HG02623 (cell line): ENCODE measurements around the gene MAVS.

Experiments used
- ATAC-seq: cut with Tn5 transposase; IDR thresholded peaks from one replicate; pipeline ENCODE4 v1.9.1; 2021; ENCODE audit warnings: moderate library complexity; ENCODE audit not compliant: unreplicated experiment

The MAVS gene

DNA sequence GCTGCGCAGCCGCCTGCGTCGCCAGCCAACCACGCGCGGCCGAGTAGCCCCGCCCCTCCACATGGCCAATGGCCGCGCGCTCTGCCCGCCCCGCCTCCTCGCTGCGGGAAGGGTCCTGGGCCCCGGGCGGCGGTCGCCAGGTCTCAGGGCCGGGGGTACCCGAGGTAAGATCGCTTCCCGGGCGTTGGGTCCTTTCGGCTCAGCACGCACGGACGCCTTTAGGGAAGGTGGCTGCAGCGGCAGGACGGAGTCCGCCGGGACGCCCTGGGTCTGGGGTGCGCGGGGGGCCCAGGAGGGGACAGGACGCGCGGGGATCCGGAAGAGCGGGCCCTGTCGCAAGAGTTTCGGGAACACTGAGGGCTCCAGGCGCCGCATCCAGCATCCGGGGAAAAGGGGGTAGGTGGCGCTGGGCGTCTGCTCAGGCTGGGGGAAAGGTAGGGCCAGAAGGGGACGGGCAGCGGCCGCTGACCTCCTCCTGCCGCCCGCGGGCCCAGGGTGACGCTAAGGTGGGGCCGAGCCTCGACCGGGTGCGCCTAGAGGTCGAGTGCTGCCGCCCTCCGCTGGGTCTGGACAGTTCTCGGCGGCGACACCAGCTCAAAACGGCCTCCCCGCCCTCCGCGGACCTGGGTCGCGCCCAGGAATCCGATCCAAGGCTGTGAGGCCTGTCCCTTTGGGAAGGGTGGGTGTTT is at the start of gene MAVS:
MAVS (plus strand) TSS at position 95 of the 689 bp plus-strand sequence. CDS start 7,791 bp downstream, outside the sequence.
- ATAC-seq, result peak; percentile 91

DNA sequence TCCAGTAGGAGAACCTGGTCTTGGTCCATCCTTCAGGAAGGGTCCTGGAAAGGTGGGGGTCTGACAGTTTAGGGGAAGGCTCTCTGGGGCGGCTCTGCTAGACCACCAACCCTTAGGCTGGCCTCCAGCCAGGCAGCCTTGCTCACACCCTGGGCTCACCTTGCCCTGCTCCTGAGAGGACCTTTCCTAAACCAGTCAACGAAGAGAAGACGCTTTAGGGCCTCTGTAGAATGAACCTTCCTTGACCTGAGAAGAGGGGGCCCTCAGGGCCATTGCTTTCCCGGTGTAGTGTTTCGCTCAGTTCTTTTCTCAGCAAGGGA is 49.4 kb upstream of the MAVS start:
- no peak for ATAC-seq

DNA sequence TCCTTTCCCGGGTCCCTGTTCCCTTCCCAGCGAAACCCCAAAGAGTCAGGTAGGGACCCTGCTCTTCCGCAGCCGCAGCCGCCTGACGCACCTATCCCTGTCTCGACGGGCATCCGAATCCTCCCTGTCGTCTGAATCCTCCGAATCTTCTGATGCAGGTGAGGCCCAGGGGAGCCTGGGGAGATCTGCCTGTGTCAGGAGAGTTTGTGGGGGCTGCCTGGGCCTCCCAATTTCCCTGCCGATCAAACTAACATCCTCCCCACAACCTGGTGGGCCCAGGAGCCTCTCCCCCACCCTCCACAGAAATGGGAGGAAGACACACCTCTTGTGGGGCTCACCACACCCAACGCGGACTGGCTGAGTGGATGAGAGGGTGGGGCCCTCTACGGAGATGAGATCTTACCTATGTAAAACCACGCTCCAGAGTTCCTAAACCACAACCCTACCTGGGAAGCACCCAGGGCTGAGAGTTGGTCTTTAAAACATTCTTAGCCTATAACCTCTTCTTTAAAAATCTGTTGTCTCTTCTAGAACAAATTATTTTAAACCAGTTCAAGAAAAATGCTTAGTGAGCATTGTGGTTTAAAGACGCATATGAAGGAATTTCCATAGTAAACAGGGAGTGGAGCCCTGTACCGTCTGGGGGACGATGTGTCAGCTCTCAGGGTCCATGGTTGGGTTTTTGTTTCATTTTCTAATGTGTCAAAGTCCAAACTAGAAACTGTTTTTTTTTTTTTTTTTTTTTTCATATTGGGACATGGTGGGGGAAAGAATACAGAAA is 48.9 kb upstream of the MAVS start:
- no peak for ATAC-seq

DNA sequence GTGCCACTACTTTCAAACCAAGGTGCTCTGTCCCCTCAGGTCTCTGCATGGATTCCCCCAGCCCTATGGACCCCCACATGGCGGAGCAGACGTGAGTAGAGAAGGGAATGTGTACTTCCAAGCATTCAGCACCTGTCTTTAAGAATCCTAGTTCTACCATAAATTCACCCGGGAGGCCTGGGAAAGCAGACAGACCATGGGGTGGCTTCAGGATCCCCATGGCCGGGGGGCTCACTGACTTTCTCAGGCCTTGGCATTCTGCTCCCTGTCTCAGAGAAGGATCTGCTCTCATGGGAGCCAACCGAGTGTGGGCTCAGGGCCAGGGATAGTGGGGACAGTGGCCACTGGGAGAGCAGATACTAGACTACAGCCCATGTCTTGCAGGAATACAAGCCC is 48.3 kb upstream of the MAVS start:
- ATAC-seq, result no peak

DNA sequence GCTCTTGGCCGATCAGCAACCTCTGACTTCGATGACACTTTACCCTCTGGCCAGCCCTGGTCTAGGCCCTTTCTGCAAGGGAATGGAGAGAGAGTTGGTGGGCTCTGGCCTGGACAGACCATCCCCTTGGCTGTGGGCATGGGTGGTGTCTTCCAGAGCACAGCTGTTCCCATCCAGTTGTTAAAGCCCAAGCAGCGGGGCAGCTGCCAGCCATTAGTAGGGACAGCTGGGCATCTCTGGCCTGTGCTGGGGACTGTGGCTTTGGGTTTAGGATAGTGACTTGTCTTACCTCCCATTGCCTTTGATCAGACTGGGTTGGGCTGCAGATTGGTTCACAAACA is 47.8 kb upstream of the MAVS start:
- ATAC-seq, result no peak

DNA sequence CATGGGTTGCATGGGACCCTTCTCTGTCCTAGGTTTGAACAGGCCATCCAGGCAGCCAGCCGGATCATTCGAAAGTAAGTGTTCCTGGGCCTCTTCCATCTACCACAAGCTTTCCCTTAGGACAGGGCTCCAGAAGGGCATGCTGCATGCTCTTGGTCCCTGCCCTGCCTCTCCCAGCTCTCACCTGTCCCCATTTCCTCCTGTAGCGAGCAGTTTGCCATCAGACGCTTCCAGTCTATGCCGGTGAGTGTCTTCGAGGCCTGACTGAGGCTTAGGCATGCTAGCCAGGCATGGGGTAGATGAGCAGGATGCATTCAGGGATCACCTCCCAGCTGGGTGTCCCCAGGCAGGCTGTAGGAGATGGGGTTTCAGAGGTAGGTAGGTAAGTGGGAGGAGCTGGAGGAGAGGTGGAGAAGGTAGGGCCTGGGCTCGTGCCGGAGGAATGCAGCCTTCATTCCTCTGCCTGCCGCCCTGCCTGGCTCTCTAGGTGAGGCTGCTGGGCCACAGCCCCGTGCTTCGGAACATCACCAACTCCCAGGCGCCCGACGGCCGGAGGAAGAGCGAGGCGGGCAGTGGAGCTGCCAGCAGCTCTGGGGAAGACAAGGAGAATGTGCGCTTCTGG is 46.3 kb upstream of the MAVS start:
- no peak for ATAC-seq

DNA sequence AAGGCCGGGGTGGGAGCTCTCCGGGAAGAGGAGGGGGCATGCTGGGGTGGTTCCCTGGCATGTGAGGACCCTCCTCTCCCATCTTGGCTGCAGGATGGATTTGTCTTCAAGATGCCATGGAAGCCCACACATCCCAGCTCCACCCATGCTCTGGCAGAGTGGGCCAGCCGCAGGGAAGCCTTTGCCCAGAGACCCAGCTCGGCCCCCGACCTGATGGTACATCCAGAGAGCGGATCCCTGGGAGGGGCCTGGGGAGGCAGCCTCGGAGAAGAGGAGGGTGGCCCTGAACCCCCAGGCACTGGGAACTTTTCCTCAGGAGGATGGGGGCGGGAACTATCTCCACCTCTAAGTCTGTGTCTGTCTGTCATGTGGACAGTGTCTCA is 45.8 kb upstream of the MAVS start:
- no peak for ATAC-seq

DNA sequence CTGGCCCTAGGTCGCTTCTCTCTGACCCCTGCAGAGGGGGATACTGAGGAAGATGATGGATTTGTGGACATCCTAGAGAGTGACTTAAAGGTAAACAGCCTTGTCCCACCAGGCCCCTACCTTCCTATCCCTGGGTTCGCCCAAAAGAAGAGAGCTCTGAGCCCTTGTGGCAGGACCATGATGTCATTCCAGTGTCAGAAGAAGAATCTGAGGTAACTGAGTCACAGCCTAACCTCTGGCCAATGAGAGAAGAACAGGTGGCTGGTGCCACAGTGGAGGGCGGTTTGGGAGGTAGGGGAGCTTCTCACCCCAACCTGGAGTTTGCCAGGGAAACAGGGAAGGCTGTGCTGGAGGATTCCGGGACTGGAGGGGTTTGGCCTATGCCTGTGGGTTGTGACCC is 45.3 kb upstream of the MAVS start:
- no peak for ATAC-seq

DNA sequence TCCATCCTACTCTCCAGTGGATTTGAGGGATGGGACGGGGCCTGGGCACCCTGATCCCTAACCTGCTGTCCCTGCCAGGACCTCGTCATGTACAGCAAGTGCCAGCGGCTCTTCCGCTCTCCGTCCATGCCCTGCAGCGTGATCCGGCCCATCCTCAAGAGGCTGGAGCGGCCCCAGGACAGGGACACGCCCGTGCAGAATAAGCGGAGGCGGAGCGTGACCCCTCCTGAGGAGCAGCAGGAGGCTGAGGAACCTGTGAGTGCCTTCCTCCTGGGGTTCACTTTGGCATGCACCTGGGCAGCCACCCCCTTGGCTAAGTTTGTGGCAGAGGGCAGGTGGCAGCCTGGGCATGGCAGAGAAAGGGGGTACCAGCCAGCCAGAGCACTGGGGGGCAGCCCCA is 44.8 kb upstream of the MAVS start:
- no peak for ATAC-seq

DNA sequence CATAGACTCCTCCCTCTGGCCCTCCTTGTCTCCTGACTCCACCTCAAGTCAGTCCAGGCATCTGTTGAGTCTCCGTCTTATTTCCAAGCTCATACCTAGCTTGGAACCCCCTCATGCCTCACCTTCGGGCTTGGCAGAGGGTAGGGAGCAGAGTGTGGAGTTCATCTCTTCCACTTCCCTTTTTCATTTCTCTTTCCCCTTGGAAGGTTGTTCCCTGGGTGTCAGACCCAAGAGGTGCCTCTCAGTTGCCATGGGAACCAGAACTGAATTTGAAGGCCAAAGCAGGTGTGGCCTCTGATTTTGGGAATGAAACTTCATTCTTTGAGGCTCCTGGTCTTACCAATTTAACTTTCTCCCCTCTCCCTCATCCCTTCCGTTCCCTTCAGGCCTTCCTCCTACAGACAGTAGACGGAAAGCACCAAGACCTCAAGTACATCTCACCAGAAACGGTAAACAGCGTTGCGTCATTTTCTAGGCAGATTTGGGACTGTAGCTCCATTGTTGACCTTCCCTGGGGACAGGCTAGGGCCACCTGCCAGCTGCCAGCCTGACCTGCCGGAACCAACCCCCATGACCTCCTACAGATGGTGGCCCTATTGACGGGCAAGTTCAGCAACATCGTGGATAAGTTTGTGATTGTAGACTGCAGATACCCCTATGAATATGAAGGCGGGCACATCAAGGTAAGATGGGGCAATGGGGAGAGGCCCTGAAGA is 44.0 kb upstream of the MAVS start:
- no peak for ATAC-seq

DNA sequence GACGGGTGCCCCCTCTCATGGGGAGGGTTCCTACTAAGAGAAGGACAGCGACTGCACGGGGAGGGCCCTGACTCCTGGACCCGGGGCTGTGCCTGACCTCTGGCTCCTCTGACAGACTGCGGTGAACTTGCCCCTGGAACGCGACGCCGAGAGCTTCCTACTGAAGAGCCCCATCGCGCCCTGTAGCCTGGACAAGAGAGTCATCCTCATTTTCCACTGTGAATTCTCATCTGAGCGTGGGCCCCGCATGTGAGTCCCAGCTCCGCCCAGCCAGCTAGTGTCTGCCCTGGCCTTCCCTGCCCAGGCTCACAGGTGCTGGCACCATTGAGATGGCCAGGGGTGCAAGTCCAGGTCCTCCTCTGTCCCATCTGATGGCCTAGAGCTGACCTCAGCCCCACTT is 43.3 kb upstream of the MAVS start:
- no peak for ATAC-seq

DNA sequence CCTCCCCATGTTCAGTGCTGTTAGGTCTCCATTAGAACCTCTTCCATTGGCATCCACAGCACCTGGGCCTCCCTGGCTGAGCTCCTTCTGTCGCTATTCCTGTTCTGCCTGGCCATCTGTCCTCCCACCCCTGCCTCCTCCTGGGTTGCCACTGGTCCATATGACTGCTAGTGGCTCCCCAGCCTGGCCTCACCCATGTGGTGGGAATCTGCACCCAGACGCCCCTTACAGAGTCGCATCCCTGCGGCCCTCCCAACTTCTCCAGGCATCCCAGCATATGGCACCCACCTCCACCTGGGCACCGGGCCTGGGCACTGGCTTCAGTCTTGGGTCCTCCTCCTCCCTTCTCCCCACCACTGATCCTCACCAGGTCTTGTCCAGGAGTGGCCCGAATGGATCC is 42.8 kb upstream of the MAVS start:
- ATAC-seq, result no peak

DNA sequence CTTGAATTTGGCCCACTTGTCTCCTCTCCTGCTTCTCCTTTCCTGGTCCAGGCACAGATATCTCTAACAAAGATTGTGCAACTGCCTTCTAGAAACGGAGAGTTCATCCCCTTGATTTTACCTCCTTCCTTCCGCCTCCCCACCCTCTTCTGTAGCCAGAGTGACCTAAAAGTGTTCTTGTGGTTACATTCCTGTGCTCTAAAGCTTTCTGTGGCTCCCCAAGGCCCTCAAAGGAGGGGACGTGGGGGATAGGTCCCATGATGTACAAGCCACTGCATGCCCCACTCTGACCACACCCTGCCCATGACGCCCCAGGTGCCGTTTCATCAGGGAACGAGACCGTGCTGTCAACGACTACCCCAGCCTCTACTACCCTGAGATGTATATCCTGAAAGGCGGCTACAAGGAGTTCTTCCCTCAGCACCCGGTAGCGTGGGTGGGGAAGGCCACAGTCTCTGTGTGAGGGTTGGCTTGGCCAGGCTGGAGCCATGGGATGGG is 42.3 kb upstream of the MAVS start:
- no peak for ATAC-seq

DNA sequence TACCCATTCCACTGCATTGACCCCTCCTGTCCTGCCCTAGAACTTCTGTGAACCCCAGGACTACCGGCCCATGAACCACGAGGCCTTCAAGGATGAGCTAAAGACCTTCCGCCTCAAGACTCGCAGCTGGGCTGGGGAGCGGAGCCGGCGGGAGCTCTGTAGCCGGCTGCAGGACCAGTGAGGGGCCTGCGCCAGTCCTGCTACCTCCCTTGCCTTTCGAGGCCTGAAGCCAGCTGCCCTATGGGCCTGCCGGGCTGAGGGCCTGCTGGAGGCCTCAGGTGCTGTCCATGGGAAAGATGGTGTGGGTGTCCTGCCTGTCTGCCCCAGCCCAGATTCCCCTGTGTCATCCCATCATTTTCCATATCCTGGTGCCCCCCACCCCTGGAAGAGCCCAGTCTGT is 41.9 kb upstream of the MAVS start:
- no peak for ATAC-seq

DNA sequence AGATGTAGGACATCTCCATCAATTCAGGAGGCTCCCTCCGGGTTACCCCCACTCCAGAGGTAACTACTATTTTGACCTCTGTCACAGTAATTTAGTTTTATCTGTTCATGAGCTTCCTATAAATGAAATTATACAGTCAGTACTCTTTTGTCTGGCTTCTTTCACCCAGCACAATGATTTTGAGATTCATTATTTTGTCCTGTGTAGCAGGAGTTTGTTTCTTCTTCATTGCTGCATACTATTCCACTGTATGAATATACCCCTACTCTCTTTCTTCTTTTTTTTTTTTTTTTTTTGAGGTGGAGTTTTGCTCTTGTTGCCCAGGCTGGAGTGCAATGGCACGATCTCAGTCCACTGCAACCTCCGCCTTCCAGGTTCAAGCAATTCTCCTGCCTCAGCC is 38.1 kb upstream of the MAVS start:
- no peak for ATAC-seq

DNA sequence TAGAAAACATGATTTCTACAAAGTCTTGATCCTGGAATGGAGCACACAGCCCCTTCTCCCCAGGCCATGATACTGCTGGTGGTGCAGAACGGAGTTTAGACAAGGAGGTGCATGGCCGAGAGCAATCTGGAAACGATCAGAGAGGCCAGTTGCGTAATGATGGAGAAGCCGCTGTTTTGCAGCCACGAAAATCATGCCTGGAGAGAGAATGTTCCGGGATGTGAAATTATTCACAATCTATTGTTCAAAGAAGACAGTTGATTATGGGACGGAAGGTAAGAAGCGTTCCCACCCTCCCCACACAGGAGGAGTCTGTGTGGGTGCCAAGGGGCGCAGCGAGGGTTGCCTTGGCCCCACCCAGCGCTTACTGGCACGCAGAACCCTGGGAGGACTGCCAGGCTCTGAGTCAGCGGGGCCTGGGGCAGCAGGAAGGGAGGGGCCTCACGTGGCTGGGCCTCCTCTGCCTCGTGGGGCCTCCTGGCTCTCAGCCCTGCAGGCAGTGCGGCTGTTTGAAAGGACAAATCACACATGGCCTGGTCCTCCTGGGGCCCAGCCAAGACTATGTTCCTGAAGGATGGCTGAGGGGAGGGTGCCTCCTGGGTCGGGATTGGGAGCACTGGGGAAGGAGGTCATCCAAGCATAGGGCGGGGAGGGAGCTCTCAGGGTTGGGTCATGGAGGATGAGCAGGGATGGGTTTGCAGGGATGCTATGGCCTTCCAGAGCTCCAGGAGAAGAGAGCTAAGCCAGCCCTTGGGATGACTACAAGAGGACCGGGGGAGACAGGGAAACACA is 35.0 kb upstream of the MAVS start:
- ATAC-seq, result no peak

DNA sequence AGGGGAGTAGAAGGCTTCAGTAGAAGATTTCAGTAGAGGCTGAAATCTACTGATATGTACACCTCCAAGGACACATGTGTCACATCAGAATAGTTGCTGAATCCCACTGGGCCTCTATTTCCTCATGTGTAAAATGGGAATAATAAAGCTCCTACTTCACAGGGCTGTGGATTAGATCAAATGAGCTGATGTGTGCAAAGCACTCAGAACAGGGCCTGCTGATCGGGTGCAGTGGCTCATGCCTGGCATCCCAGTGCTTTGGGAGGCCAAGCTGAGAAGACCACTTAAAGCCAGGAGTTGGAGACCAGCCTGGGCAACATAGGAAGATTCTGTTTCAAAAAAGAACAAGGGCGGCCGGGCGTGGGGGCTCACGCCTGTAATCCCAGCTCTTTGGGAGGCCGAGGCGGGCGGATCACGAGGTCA is 34.4 kb upstream of the MAVS start:
- ATAC-seq, result no peak

DNA sequence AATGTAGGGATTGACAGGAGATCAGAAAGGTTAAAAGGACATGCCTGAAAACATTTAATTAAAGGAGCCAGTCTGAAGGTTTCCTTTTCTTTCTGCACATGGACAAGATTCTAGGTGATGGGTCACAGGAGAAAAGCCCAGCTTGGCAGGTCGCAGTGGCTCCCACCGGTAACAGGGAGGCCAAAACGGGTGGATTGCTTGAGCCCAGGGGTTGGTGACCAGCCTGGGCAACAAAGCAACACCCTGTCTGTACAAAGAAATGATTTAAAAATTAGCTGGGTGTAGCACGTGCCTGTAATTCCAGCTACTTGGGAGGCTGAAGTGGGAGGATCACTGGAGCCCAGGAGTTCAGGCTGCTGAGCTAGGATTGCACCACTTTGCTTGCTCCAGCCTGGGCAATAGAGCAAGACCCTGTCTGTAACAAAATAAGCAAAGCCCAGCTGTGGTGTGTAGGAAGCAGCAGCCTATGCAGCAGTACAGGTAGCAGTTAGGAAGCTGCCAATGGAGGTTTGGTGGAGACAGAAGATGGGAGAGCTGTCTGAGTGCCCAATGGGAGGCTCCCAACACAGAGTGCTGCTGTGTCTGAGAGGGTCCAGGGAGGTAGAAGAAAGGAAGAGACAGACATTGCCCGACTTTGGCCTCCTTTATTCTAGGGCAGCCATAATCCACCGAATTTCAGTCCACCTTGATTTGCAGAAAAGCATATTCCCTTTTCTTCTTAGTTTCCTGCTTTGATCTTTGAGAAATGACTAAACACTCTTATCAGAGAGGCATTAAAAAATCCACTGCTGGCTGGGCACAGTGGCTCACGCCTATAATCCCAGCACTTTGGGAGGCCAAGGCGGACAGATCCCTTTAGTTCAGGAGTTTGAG is 33.4 kb upstream of the MAVS start:
- no peak for ATAC-seq

DNA sequence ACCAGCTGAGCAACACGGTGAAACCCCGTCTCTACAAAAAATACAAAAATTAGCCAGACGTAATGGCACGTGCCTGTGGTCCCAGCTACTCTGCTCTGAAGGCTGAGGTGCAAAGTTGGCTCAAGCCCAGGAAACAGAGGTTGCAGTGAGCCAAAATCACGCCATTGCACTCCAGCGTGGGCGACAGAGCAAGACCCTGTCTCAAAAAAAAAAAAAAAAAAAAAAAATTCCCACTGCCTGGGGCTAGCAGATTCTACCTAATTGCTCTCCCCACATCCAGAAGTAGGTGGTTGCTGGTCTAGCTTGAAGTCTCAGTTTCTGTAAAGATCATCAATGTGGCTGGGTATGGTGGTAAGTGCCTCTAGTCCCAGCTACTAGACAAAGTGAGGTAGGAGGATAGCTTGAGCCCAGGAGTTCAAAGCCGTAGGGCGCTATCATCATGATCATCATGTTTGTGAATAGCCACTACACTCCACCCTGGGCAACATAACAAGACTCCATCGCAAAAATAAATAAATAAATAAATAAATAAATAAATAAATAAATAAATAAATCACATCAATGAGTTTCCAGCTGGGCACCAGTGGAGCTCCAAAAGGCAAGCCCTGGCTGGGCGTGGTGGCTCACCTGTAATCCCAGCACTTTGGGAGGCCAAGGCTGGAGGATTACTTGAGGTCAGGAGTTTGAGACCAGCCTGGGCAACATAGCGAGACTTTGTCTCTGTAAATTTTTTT is 32.6 kb upstream of the MAVS start:
- ATAC-seq, result no peak
